WTC11 (cell line): ENCODE data around the gene OR1J1.

Experiments used
- AFF4 ChIP-seq: sonication (generic); formaldehyde crosslinking; IDR thresholded peaks from 2 replicates; pipeline ENCODE4 v1.8.1; 2023; ENCODE audit warnings: mild to moderate bottlenecking, missing genetic modification reagents, borderline replicate concordance
- CREB1 ChIP-seq: sonication (generic); formaldehyde crosslinking; IDR thresholded peaks from 2 replicates; pipeline ENCODE4 v1.8.0; 2023; ENCODE audit warnings: mild to moderate bottlenecking, missing genetic modification reagents
- CTCF ChIP-seq: fragments of 200-600 bp; IDR thresholded peaks from 2 replicates; pipeline ENCODE4 v1.8.0; 2022; ENCODE audit warnings: antibody characterized with exemption
- E2F4 ChIP-seq: sonication (generic); formaldehyde crosslinking; IDR thresholded peaks from 2 replicates; pipeline ENCODE4 v1.8.1; 2022; ENCODE audit warnings: low read depth, mild to moderate bottlenecking, moderate library complexity, missing genetic modification reagents, borderline replicate concordance
- FOXP4 ChIP-seq: sonication (generic); formaldehyde crosslinking; IDR thresholded peaks from 2 replicates; pipeline ENCODE4 v1.8.0; 2022; ENCODE audit warnings: mild to moderate bottlenecking, missing genetic modification reagents
- MYBL2 ChIP-seq: sonication (generic); formaldehyde crosslinking; IDR thresholded peaks from 2 replicates; pipeline ENCODE4 v1.8.1; 2023; ENCODE audit warnings: mild to moderate bottlenecking, moderate library complexity, missing genetic modification reagents
- SMAD3 ChIP-seq: sonication (generic); formaldehyde crosslinking; IDR thresholded peaks from 2 replicates; pipeline ENCODE4 v1.8.0; 2022; ENCODE audit warnings: missing genetic modification reagents, mild to moderate bottlenecking, borderline replicate concordance
- TP53 ChIP-seq: sonication (generic); formaldehyde crosslinking; IDR thresholded peaks from 2 replicates; pipeline ENCODE4 v1.8.1; 2023; ENCODE audit warnings: mild to moderate bottlenecking, missing genetic modification reagents
- USF1 ChIP-seq: sonication (generic); formaldehyde crosslinking; IDR thresholded peaks from 2 replicates; pipeline ENCODE4 v1.8.0; 2022; ENCODE audit warnings: mild to moderate bottlenecking, missing genetic modification reagents
- ZNF263 ChIP-seq: sonication (generic); formaldehyde crosslinking; IDR thresholded peaks from 2 replicates; pipeline ENCODE4 v1.8.1; 2022; ENCODE audit warnings: low read depth, mild to moderate bottlenecking, moderate library complexity, missing genetic modification reagents
- ZNF396 ChIP-seq: fragments of 250-450 bp; sonication (Bioruptor Pico); IDR thresholded peaks from 2 replicates; pipeline ENCODE4 v1.8.0; 2021; ENCODE audit warnings: mild to moderate bottlenecking, moderate library complexity, borderline replicate concordance

- TF ChIP-seq ZNF396 (CRISPR knock-in tag): no peak
- TF ChIP-seq AFF4 (CRISPR knock-in tag): no peak
- TF ChIP-seq FOXP4 (CRISPR knock-in tag): no peak
- TF ChIP-seq TP53 (CRISPR knock-in tag): no peak
- no peak for TF ChIP-seq CTCF
- TF ChIP-seq CREB1 (CRISPR knock-in tag): no peak
- TF ChIP-seq USF1 (CRISPR knock-in tag): no peak
- TF ChIP-seq ZNF263 (CRISPR knock-in tag): no peak
- no peak for TF ChIP-seq MYBL2 (CRISPR knock-in tag)
- no peak for TF ChIP-seq SMAD3 (CRISPR knock-in tag)
- no peak for TF ChIP-seq E2F4
These were observed 21.6 kb downstream of the OR1J1 start for GRCh38 chr9:122456123-122456522.
